K562 (cell line): ENCODE results near the gene CCL8. TPM values are rescaled to one million over a fixed set of nuclear protein-coding genes. Genes with fewer than 3 reads are reported as not detected.
"Not testable (repeated sequence)": the region's sequence is repeated elsewhere in the genome, so short reads cannot be mapped to it uniquely, and the experiment has no call there.

Source experiments
- ATAC-seq: fragments of 200-7000 bp; cut with Tn5 transposase; 3 replicates; pipeline ENCODE4 v1.9.1; 2020; ENCODE audit warnings: moderate library complexity
- BruUV-seq: library from RNA; stranded (reverse); fragments of 400-500 nt; replicated peaks from 2 replicates; lab custom pipeline; 2021; lab: Mats Ljungman, UMichigan
- CTCF ChIA-PET: fragments of 300-600 bp; formaldehyde crosslinking; extraction: SDS; loops from one replicate; lab custom pipeline; 2021; ENCODE audit warnings: low intra/inter-chr PET ratio; lab: Yijun Ruan, JAX
- POLR2A ChIA-PET: fragments of 300-600, 350-650 bp; sonication (Branson Sonifier 250); formaldehyde crosslinking; extraction: SDS; loops from one replicate; lab custom pipeline; 2021; ENCODE audit warnings: antibody characterized with exemption, inconsistent platforms; lab: Yijun Ruan, JAX
- DNase-seq, 4 experiments: peaks; one replicate each; pipeline versions ENCODE4 v3.0.0 to v3.0.0-alpha.2; 2011 to 2018; ENCODE audit warnings: low spot score in 3 of 4, mixed read lengths in 3 of 4; ENCODE audit errors: extremely low read depth in 1 of 4
- FAIRE-seq: peaks from 2 replicates; lab custom pipeline; 2011; peaks lifted over from hg19 to GRCh38; lab: Jason Lieb, UNC
- H2AFZ ChIP-seq: 2 replicates; pipeline ENCODE4 v1.6.0; 2011; ENCODE audit warnings: low read depth, low read length, control low read depth, inconsistent platforms
- H3K27ac ChIP-seq: fragments of 200-600 bp; 3 replicates; pipeline ENCODE4 v1.8.0; 2011; ENCODE audit warnings: low read depth, mild to moderate bottlenecking, control low read depth, inconsistent platforms, low read length, moderate library complexity, mixed read lengths; ENCODE audit errors: extremely low read depth
- H3K27me3 ChIP-seq, 2 experiments: fragments of 300-600 bp in 1 of 2; 2 replicates in 1 of 2; 3 replicates in 1 of 2; pipeline versions ENCODE4 v1.6.0 to v1.8.0; 2011; ENCODE audit warnings: inconsistent platforms in 2 of 2, low read length in 2 of 2, mild to moderate bottlenecking in 1 of 2, mixed read lengths in 1 of 2, moderate library complexity in 1 of 2; ENCODE audit not compliant: control insufficient read depth in 2 of 2, insufficient read depth in 2 of 2
- H3K36me3 ChIP-seq: fragments of 300-600 bp; 3 replicates; pipeline ENCODE4 v1.8.0; 2011; ENCODE audit warnings: mild to moderate bottlenecking, low read length, inconsistent platforms; ENCODE audit not compliant: control insufficient read depth, insufficient read depth
- H3K4me1 ChIP-seq, 2 experiments: fragments of 200-600 bp in 1 of 2; replicated peaks in 1 of 2; 2 replicates in 1 of 2; 3 replicates in 1 of 2; pipeline versions ENCODE4 v1.5.1 to v1.8.0; 2011; ENCODE audit warnings: inconsistent platforms in 2 of 2, low read length in 2 of 2, mild to moderate bottlenecking in 1 of 2, mixed read lengths in 1 of 2, moderate library complexity in 1 of 2; ENCODE audit not compliant: control insufficient read depth in 2 of 2, insufficient read depth in 2 of 2
- H3K4me2 ChIP-seq: 2 replicates; pipeline ENCODE4 v1.6.1; 2011; ENCODE audit warnings: low read length, control low read depth, inconsistent platforms, mixed read lengths; ENCODE audit not compliant: insufficient read depth
- H3K4me3 ChIP-seq: fragments of 200-600 bp; sonication (generic), shearing (Covaris generic); 2 replicates; pipeline ENCODE4 v1.5.1; 2016; ENCODE audit warnings: control low read depth, inconsistent platforms
- H3K79me2 ChIP-seq: fragments of 200-600 bp; 3 replicates; pipeline ENCODE4 v1.8.0; 2011; ENCODE audit warnings: low read length, inconsistent platforms; ENCODE audit not compliant: control insufficient read depth, insufficient read depth
- H3K9ac ChIP-seq, 2 experiments: 2 replicates each; pipeline versions ENCODE4 v1.6.0 to v1.6.1; 2011; ENCODE audit warnings: low read depth in 2 of 2, low read length in 2 of 2, control low read depth in 1 of 2, inconsistent platforms in 1 of 2, mild to moderate bottlenecking in 1 of 2, mixed read lengths in 1 of 2; ENCODE audit not compliant: insufficient read depth in 1 of 2
- H3K9me1 ChIP-seq: one replicate; pipeline ENCODE4 v1.6.0; 2011; ENCODE audit warnings: inconsistent platforms, mild to moderate bottlenecking, low read length, moderate library complexity; ENCODE audit not compliant: control insufficient read depth, insufficient read depth
- H3K9me3 ChIP-seq: replicated peaks from 2 replicates; pipeline ENCODE4 v1.5.1; 2011; ENCODE audit warnings: low read depth, low read length, inconsistent platforms; ENCODE audit not compliant: control insufficient read depth, insufficient read depth
- H4K20me1 ChIP-seq: replicated peaks from 2 replicates; pipeline ENCODE4 v1.6.1; 2011; ENCODE audit warnings: low read length, inconsistent platforms, mixed read lengths; ENCODE audit not compliant: control insufficient read depth, insufficient read depth
- ADNP ChIP-seq: fragments of 200-800 bp; sonication (Bioruptor generic); IDR thresholded peaks from 2 replicates; pipeline ENCODE4 v1.6.1; 2016; ENCODE audit warnings: missing genetic modification characterization, missing compliant biosample characterization
- ASH1L ChIP-seq: fragments of 450-650 bp; IDR thresholded peaks from 2 replicates; pipeline ENCODE4 v1.6.1; 2018; ENCODE audit warnings: borderline replicate concordance, mild to moderate bottlenecking, low read depth; ENCODE audit not compliant: partially characterized antibody
- ATF2 ChIP-seq: sonication (generic); formaldehyde crosslinking; IDR thresholded peaks from 2 replicates; pipeline ENCODE4 v1.8.1; 2022; ENCODE audit warnings: missing genetic modification reagents
- ATF3 ChIP-seq, 2 experiments: fragments of 450-650 bp in 1 of 2; sonication (generic) in 1 of 2; formaldehyde crosslinking in 1 of 2; IDR thresholded peaks in 1 of 2; conservative IDR thresholded peaks in 1 of 2; 2 replicates each; pipeline versions ENCODE4 v1.6.1 to v1.8.1; 2016 to 2023; ENCODE audit warnings: mild to moderate bottlenecking in 2 of 2, moderate library complexity in 2 of 2, inconsistent platforms in 1 of 2, missing genetic modification reagents in 1 of 2
- DMBX1 ChIP-seq: fragments of 250-450 bp; sonication (Bioruptor Pico); IDR thresholded peaks from 2 replicates; pipeline ENCODE4 v1.8.0; 2022; ENCODE audit warnings: inconsistent platforms, mild to moderate bottlenecking, moderate library complexity, borderline replicate concordance
- KAT7 ChIP-seq: sonication (generic); formaldehyde crosslinking; IDR thresholded peaks from 2 replicates; pipeline ENCODE4 v1.8.0; 2022; ENCODE audit warnings: missing genetic modification reagents, mild to moderate bottlenecking, borderline replicate concordance
- MCM3 ChIP-seq: fragments of 450-650 bp; IDR thresholded peaks from 2 replicates; pipeline ENCODE4 v1.6.1; 2016
- ZKSCAN3 ChIP-seq: fragments of 250-450 bp; sonication (Bioruptor Pico); IDR thresholded peaks from 2 replicates; pipeline ENCODE4 v1.4.0; 2020
- ZNF133 ChIP-seq: fragments of 250-450 bp; sonication (Bioruptor Pico); IDR thresholded peaks from 2 replicates; pipeline ENCODE4 v1.4.0; 2020; ENCODE audit warnings: mild to moderate bottlenecking
- whole genome bisulfite sequencing: fragments of 100-300 bp; shearing (Covaris generic); methylation state at CpG from one replicate; pipeline ENCODE4 v1.1.6; 2016; ENCODE audit warnings: low coverage, mixed read lengths; ENCODE audit not compliant: insufficient coverage; ENCODE audit errors: missing lambda C conversion rate; 5-methylcytosine and 5-hydroxymethylcytosine counted together
- in situ Hi-C: fragments of 300-500 bp; cut with MboI; formaldehyde crosslinking; loops from 4 replicates; pipeline ENCODE4 v1.15.0; 2018; ENCODE audit warnings: inconsistent platforms, mixed read lengths
- intact Hi-C: fragments of 100-400 bp; cut with micrococcal nuclease; formaldehyde crosslinking; loops from 2 replicates; pipeline ENCODE4 v1.14.2; 2022
- polyA plus RNA-seq, 8 experiments: library from polyadenylated mRNA; depleted of rRNA in 4 of 8; stranded (reverse) in 5 of 8; unstranded in 3 of 8; fragments of >200 nt; fragmentation: Nextera tagmentation in 2 of 8; fragmentation: Illumina TruSeq in 1 of 8; extraction: Ambion mirVana in 2 of 8; extraction: Trizol in 1 of 8; gene quantifications; 2 replicates each; pipeline versions ENCODE4 v1.2.1 to v1.2.3, GENCODE V29; 2011 to 2014; ENCODE audit warnings: inconsistent platforms in 1 of 8, missing spikeins in 1 of 8
- total RNA-seq, 7 experiments: library from RNA; depleted of rRNA in 6 of 7; stranded (reverse); fragments of >200 nt in 6 of 7; fragmentation: Illumina TruSeq in 2 of 7; extraction: Trizol in 2 of 7; gene quantifications; 2 replicates each; pipeline versions ENCODE4 v1.2.1 to v1.2.3, GENCODE V29; 2011 to 2021; ENCODE audit warnings: low replicate concordance in 1 of 7
- TF ChIP-seq, protein P1 (sequence below): fragments of 250-450 bp; sonication (Bioruptor Pico); IDR thresholded peaks from 2 replicates; pipeline ENCODE4 v1.6.1; 2021; ENCODE audit warnings: mild to moderate bottlenecking
- TF ChIP-seq, protein P2 (sequence below): fragments of 250-450 bp; sonication (Bioruptor Pico); IDR thresholded peaks from 2 replicates; pipeline ENCODE4 v1.5.0; 2022; ENCODE audit warnings: mild to moderate bottlenecking

CCL8 gene
- total and polyA plus RNA-seq, 9 of the 15 experiments (the other 6 are each of a cell fraction or from before 2014, with no cell fraction given): 0.06 TPM; not detected in 8

DNA sequence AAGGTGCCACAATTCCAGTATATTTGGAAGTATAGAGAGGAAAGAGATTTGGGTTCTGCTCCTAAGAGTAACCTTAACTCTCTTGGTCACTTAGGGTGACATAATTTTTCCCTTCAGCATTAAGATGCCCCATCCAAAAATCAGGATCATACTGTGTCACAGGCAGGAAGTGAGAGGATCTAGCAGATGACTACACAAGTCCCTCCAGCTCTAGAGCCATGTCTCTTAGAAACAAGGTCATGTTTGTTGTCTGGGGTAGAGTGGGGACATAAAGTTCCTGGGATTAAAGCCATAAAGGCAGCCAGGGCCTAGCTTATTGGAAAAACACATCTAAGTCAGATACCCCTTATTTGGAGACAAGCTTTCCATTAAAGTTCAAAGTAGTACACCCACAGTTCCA lies 2.7 kb downstream of the CCL8 start:
- ATAC-seq: no peak
- Histone ChIP-seq H3K27me3 (no peaks in the 10 kb centered on the region), H3K4me1 (no peaks in the 10 kb centered on the region; a peak in 1 of 5 replicates), H4K20me1 (no peaks in the 10 kb centered on the region), H3K9me1 (no peaks in the 10 kb centered on the region), H3K4me3 (no peak overlapping the region), H3K9me3 (no peaks in the 10 kb centered on the region), H3K9ac (no peak overlapping the region), H2AFZ (no peak overlapping the region), H3K4me2 (no peak overlapping the region), H3K79me2 (no peaks in the 10 kb centered on the region), H3K36me3 (no peaks in the 10 kb centered on the region), H3K27ac (no peak overlapping the region)
- DNase-seq: no peak
- intact Hi-C loops (no loop called here), in situ Hi-C loops (no loop called here)
- FAIRE-seq: no peak
- no peak for TF ChIP-seq ATF2 (CRISPR knock-in tag)
- TF ChIP-seq ASH1L: no peak
- no peak for TF ChIP-seq ATF3 (IDR thresholded peaks at IDR 0.05)
- no peak for TF ChIP-seq ATF3 (CRISPR knock-in tag; conservative IDR thresholded peaks at IDR 0.05)
- TF ChIP-seq ADNP (tag): no peak
- TF ChIP-seq MCM3: no peak
- no peak for TF ChIP-seq ZKSCAN3 (CRISPR knock-in tag)
- TF ChIP-seq, protein P1, sequence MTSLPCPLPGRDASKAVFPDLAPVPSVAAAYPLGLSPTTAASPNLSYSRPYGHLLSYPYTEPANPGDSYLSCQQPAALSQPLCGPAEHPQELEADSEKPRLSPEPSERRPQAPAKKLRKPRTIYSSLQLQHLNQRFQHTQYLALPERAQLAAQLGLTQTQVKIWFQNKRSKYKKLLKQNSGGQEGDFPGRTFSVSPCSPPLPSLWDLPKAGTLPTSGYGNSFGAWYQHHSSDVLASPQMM (CRISPR knock-in tag): no peak
- TF ChIP-seq, protein P2, sequence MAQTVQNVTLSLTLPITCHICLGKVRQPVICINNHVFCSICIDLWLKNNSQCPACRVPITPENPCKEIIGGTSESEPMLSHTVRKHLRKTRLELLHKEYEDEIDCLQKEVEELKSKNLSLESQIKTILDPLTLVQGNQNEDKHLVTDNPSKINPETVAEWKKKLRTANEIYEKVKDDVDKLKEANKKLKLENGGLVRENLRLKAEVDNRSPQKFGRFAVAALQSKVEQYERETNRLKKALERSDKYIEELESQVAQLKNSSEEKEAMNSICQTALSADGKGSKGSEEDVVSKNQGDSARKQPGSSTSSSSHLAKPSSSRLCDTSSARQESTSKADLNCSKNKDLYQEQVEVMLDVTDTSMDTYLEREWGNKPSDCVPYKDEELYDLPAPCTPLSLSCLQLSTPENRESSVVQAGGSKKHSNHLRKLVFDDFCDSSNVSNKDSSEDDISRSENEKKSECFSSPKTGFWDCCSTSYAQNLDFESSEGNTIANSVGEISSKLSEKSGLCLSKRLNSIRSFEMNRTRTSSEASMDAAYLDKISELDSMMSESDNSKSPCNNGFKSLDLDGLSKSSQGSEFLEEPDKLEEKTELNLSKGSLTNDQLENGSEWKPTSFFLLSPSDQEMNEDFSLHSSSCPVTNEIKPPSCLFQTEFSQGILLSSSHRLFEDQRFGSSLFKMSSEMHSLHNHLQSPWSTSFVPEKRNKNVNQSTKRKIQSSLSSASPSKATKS: no peak
- TF ChIP-seq KAT7: no peak
- no peak for TF ChIP-seq ZNF133 (CRISPR knock-in tag)
- TF ChIP-seq DMBX1 (CRISPR knock-in tag): no peak
- POLR2A ChIA-PET: no interaction called here
- BruUV-seq: no TSS peak
- CTCF ChIA-PET: no interaction called here

DNA sequence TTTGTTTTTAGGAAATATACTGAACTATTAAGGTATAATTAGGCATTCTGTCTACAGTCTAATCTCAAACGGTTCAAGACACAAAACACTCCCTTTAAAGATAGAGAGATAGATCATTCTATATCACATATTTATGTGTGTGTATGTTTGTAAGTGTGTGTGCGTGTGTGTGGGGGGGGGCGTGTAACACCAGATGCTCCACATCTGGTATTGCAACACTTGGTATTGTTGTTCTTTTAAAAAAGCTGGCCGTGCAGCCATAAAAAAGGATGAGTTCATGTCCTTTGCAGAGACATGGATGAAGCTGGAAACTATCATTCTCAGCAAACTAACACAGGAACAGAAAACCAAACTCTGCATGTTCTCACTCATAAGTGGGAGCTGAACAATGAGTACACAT lies 8.3 kb downstream of the CCL8 start:
- POLR2A ChIA-PET, H3K4me1 ChIP-seq, H2AFZ ChIP-seq, H3K4me3 ChIP-seq, CTCF ChIA-PET, H3K27ac ChIP-seq, H3K4me2 ChIP-seq, FAIRE-seq, H3K27me3 ChIP-seq, intact Hi-C loops, BruUV-seq, in situ Hi-C loops, H3K9ac ChIP-seq, H3K36me3 ChIP-seq, H4K20me1 ChIP-seq, H3K9me1 ChIP-seq, H3K79me2 ChIP-seq, ATAC-seq, H3K9me3 ChIP-seq, DNase-seq: not testable (repeated sequence)
- WGBS: 1% methylated on average over 4 of the region's 4 CpGs
